HG03108 (cell line): ENCODE results near the gene RCN1.

Experiments used
- ATAC-seq: cut with Tn5 transposase; IDR thresholded peaks from one replicate; pipeline ENCODE4 v1.9.1; 2021; ENCODE audit warnings: moderate library complexity; ENCODE audit not compliant: unreplicated experiment

The RCN1 gene

GRCh38 chr11:32151027-32151426, 60.2 kb downstream of the RCN1 start:
- no peak for ATAC-seq

- ATAC-seq: no peak
Measured at GRCh38 chr11:32152216-32152615, 61.3 kb downstream of the RCN1 start.

- ATAC-seq: no peak
Measured at GRCh38 chr11:32152821-32153220, 61.9 kb downstream of the RCN1 start.

- no peak for ATAC-seq
Measured at GRCh38 chr11:32153747-32154146, 62.9 kb downstream of the RCN1 start.

DNA sequence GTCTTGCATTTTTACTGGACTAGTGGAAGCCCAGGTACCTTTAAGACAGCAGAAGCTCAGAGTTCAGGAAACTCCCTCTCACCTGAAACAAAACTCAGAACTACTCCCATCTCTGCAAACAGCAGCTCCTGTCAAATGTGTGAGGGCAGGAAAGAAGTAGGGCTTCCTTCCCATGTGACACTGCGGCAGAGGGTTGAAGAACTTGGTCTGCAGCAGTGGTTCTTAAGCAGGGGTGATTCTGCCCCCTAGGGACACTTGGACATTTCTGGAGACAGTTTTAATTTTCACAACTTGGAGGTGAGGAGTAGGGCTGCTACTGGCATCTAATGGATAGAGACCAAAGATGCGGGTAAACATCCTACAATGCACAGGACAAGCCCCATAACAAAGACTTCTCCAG, 63.4 kb downstream of the RCN1 start:
- ATAC-seq: no peak
